ENCODE results near the gene FSD1L. TPM values are rescaled to one million over a fixed set of nuclear protein-coding genes. Genes with fewer than 3 reads are reported as not detected.

The FSD1L gene
- total and polyA plus RNA-seq, 4 donors = 1.3 to 6.9 (median 3.2) TPM

DNA sequence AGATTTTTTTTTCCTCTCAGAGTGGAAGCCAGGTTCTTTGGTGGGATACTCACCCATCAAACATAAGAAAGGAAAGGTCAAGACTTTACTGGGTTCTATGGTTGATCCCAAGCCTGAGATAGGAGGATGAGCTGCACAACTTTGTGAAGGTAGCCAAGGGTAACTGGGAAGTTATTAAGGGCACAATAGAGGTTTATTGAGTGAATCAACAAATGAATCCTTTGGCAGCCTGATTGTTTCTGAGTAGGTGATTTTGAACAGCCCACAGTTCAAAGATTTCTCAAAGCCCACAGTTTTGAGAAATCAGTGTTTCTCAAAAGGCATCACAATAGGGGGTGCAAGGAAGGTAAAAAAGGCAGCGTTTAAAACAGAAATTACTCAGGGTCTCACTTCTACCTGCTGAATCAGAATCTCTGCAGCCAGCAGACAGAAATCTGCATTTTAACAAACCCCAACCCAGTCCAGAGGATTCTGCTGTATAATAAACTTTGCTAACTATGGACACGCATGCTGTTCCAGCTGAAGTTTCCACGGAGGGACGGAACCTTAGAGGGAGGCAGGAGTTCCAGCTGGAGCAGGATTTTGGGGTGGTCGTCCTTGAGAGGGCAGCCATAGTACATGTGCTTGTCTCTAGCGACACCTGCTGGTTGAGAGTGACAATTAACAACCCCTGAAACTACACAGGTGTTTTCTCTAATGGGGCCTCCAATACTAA lies 32.7 kb upstream of the FSD1L start:
- WGBS, 2 donors = 2 to 3% methylated on average over 6 of the region's 6 CpGs
- peaks cover 0 to 2% of the 10 kb centered on the region in 2 donors for H3K4me1 ChIP-seq (ENCODE audit: control insufficient read depth in 1 of 2, insufficient read depth in 2 of 2, low read length in 2 of 2)
- no peaks in the 10 kb centered on the region for H3K9me3 ChIP-seq (ENCODE audit: control insufficient read depth, low read length)
- DNase-seq (no peak), ATAC-seq (ENCODE audit: low FRiP score) (peak; percentile 85)
- no peaks in the 10 kb centered on the region for H3K27me3 ChIP-seq (ENCODE audit: control insufficient read depth in 1 of 2, insufficient read depth in 2 of 2, low read length in 1 of 2)
- no peak overlapping the region for H3K4me3 ChIP-seq (ENCODE audit: low read length in 2 of 2)
- intact Hi-C loops (cut with DNase I) = loop anchor here (2.0 to 10.0 kb wide), 6 partner anchors 250 to 630 kb away; partner anchors contain the start of gene ABCA1 (in 1 of the 2)
- H3K27ac ChIP-seq (ENCODE audit: low read depth in 1 of 2, low read length in 2 of 2) = no peak overlapping the region
- H3K36me3 ChIP-seq (ENCODE audit: control insufficient read depth in 1 of 2, insufficient read depth in 2 of 2, low read length in 1 of 2) = no peaks in the 10 kb centered on the region

- H3K4me3 ChIP-seq (ENCODE audit: low read length in 2 of 2) = no peak overlapping the region
- WGBS, 2 donors = 74 to 79% methylated on average over 8 of the region's 8 CpGs
- ATAC-seq (ENCODE audit: low FRiP score) = no peak
Observed at GRCh38 chr9:105415662-105415980, 32.2 kb upstream of the FSD1L start.

DNA sequence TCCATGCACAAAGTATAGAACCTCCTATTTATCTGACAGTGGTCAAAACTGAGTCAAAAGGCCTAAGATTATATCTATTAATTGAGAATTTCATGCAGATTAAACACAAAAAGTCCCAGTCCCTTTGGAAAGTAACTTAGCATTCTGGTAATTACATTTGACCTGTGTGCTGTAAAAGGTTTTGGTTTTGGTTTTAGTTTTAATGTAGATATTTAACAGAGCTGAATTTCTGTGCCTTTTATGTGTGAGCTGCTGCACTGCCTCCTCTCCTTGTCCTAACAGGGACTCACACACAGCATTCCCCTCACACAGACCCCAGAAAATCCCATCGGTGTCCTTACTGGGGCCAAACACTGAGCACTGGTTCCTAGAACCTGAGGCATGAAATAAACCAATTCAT lies 31.0 kb upstream of the FSD1L start:
- no peaks in the 10 kb centered on the region for H3K9me3 ChIP-seq (ENCODE audit: control insufficient read depth, low read length)
- ATAC-seq (ENCODE audit: low FRiP score) (no peak), DNase-seq (no peak)
- intact Hi-C loops (cut with DNase I) = loop anchor here (5.0 to 10.0 kb wide), 5 partner anchors 252 to 632 kb away; partner anchors contain the start of gene ABCA1 (in 1 of the 2)
- no peaks in the 10 kb centered on the region for H3K36me3 ChIP-seq (ENCODE audit: control insufficient read depth in 1 of 2, insufficient read depth in 2 of 2, low read length in 1 of 2)
- no peaks in the 10 kb centered on the region for H3K27me3 ChIP-seq (ENCODE audit: control insufficient read depth in 1 of 2, insufficient read depth in 2 of 2, low read length in 1 of 2)
- no peak overlapping the region for H3K27ac ChIP-seq (ENCODE audit: low read depth in 1 of 2, low read length in 2 of 2)
- H3K4me1 ChIP-seq (ENCODE audit: control insufficient read depth in 1 of 2, insufficient read depth in 2 of 2, low read length in 2 of 2) = peaks cover 0 to 2% of the 10 kb centered on the region in 2 donors
- WGBS, 2 donors = 87 to 100% methylated on average over 1 of the region's 1 CpG
- no peak overlapping the region for H3K4me3 ChIP-seq (ENCODE audit: low read length in 2 of 2)

More at GRCh38 chr9:105415662-105415980, 32.2 kb upstream of the FSD1L start:
- Histone ChIP-seq H3K9me3 (ENCODE audit: control insufficient read depth, low read length) (no peaks in the 10 kb centered on the region), H3K27ac (ENCODE audit: low read depth in 1 of 2, low read length in 2 of 2) (no peak overlapping the region), H3K36me3 (ENCODE audit: control insufficient read depth in 1 of 2, insufficient read depth in 2 of 2, low read length in 1 of 2) (no peaks in the 10 kb centered on the region), H3K4me1 (ENCODE audit: control insufficient read depth in 1 of 2, insufficient read depth in 2 of 2, low read length in 2 of 2) (peaks cover 0 to 2% of the 10 kb centered on the region in 2 donors), H3K27me3 (ENCODE audit: control insufficient read depth in 1 of 2, insufficient read depth in 2 of 2, low read length in 1 of 2) (no peaks in the 10 kb centered on the region)
- intact Hi-C loops (cut with DNase I) = loop anchor here (2.0 to 10.0 kb wide), 6 partner anchors 251 to 631 kb away; partner anchors contain the start of gene ABCA1 (in 1 of the 2)
- DNase-seq = no peak

- WGBS, 2 donors = 50 to 59% methylated on average over 3 of the region's 3 CpGs
- H3K4me1 ChIP-seq (ENCODE audit: control insufficient read depth in 1 of 2, insufficient read depth in 2 of 2, low read length in 2 of 2) = no peaks in the 10 kb centered on the region
- intact Hi-C loops (cut with DNase I) = loop anchor here (5.0 to 10.0 kb wide), 5 partner anchors 254 to 634 kb away; partner anchors contain the start of gene ABCA1 (in 1 of the 2)
- no peak overlapping the region for H3K4me3 ChIP-seq (ENCODE audit: low read length in 2 of 2)
- no peaks in the 10 kb centered on the region for H3K9me3 ChIP-seq (ENCODE audit: control insufficient read depth, low read length)
- H3K36me3 ChIP-seq (ENCODE audit: control insufficient read depth in 1 of 2, insufficient read depth in 2 of 2, low read length in 1 of 2) = no peaks in the 10 kb centered on the region
- DNase-seq (no peak), ATAC-seq (ENCODE audit: low FRiP score) (no peak)
- no peak overlapping the region for H3K27ac ChIP-seq (ENCODE audit: low read depth in 1 of 2, low read length in 2 of 2)
- no peaks in the 10 kb centered on the region for H3K27me3 ChIP-seq (ENCODE audit: control insufficient read depth in 1 of 2, insufficient read depth in 2 of 2, low read length in 1 of 2)
Observed at GRCh38 chr9:105418588-105419500, 29.0 kb upstream of the FSD1L start.

DNA sequence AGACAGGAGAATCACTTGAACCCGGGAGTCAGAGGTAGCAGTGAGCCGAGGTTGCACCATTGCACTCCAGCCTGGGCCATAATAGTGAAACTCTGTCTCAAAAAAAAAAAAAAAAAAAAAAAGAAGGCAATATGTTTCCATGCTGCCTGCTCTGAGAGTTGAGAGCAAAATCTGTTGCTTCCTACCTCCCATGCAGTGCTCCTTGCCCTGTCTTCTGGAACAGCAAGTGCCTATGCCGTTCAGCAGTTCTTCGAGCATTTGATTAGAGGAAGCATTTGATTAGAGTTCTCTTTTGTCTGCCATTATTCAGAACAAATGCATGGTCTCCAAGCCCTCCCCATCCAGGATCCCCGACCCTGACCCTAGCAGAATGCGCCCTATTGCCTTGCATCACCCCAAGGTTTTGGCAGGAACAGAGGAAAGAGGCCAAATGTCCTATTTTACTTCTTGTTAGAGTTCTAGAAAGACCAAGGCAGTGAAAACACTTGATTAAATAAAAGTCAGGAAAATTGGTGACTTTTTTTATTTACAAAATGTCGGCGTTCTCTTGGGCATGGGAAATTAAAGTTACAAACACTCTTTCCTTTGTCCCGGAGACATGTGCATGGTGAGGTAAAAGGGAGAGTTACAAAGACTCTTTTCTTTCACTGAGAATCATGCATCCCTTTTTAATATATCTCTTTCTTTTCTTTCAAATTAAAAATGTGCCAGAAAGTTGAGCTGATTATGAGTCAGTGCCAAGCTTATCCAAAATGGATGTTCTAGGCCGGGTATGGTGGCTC lies 27.8 kb upstream of the FSD1L start:
- no peaks in the 10 kb centered on the region for H3K27me3 ChIP-seq (ENCODE audit: control insufficient read depth in 1 of 2, insufficient read depth in 2 of 2, low read length in 1 of 2)
- DNase-seq (no peak), ATAC-seq (ENCODE audit: low FRiP score) (no peak)
- H3K27ac ChIP-seq (ENCODE audit: low read depth in 1 of 2, low read length in 2 of 2) = no peak overlapping the region
- no peaks in the 10 kb centered on the region for H3K9me3 ChIP-seq (ENCODE audit: control insufficient read depth, low read length)
- H3K36me3 ChIP-seq (ENCODE audit: control insufficient read depth in 1 of 2, insufficient read depth in 2 of 2, low read length in 1 of 2) = no peaks in the 10 kb centered on the region
- no peaks in the 10 kb centered on the region for H3K4me1 ChIP-seq (ENCODE audit: control insufficient read depth in 1 of 2, insufficient read depth in 2 of 2, low read length in 2 of 2)
- WGBS, 2 donors = 92 to 94% methylated on average over 10 of the region's 10 CpGs
- H3K4me3 ChIP-seq (ENCODE audit: low read length in 2 of 2) = no peak overlapping the region
- intact Hi-C loops (cut with DNase I) = loop anchor here (5.0 to 10.0 kb wide), 5 partner anchors 255 to 635 kb away; partner anchors contain the start of gene ABCA1 (in 1 of the 2)

- 81 to 91% methylated on average over 2 of the region's 2 CpGs for WGBS, 2 donors
- intact Hi-C loops (cut with DNase I) = no loop called here
- no peaks in the 10 kb centered on the region for H3K36me3 ChIP-seq (ENCODE audit: control insufficient read depth in 1 of 2, insufficient read depth in 2 of 2, low read length in 1 of 2)
- ATAC-seq (ENCODE audit: low FRiP score) (no peak), DNase-seq (no peak)
- no peaks in the 10 kb centered on the region for H3K9me3 ChIP-seq (ENCODE audit: control insufficient read depth, low read length)
- no peak overlapping the region for H3K4me3 ChIP-seq (ENCODE audit: low read length in 2 of 2)
- no peaks in the 10 kb centered on the region for H3K27me3 ChIP-seq (ENCODE audit: control insufficient read depth in 1 of 2, insufficient read depth in 2 of 2, low read length in 1 of 2)
- no peak overlapping the region for H3K27ac ChIP-seq (ENCODE audit: low read depth in 1 of 2, low read length in 2 of 2)
- H3K4me1 ChIP-seq (ENCODE audit: control insufficient read depth in 1 of 2, insufficient read depth in 2 of 2, low read length in 2 of 2) = no peaks in the 10 kb centered on the region
Observed at GRCh38 chr9:105421154-105421553, 26.7 kb upstream of the FSD1L start.

GRCh38 chr9:105421864-105422263 lies 26.0 kb upstream of the FSD1L start:
- ATAC-seq (ENCODE audit: low FRiP score) (no peak), DNase-seq (no peak)
- 94 to 98% methylated on average over 5 of the region's 5 CpGs for WGBS, 2 donors
- H3K9me3 ChIP-seq (ENCODE audit: control insufficient read depth, low read length) = no peaks in the 10 kb centered on the region
- no peak overlapping the region for H3K27ac ChIP-seq (ENCODE audit: low read depth in 1 of 2, low read length in 2 of 2)
- H3K36me3 ChIP-seq (ENCODE audit: control insufficient read depth in 1 of 2, insufficient read depth in 2 of 2, low read length in 1 of 2) = no peaks in the 10 kb centered on the region
- no peaks in the 10 kb centered on the region for H3K4me1 ChIP-seq (ENCODE audit: control insufficient read depth in 1 of 2, insufficient read depth in 2 of 2, low read length in 2 of 2)
- no peak overlapping the region for H3K4me3 ChIP-seq (ENCODE audit: low read length in 2 of 2)
- intact Hi-C loops (cut with DNase I) = no loop called here
- no peaks in the 10 kb centered on the region for H3K27me3 ChIP-seq (ENCODE audit: control insufficient read depth in 1 of 2, insufficient read depth in 2 of 2, low read length in 1 of 2)

- WGBS, 2 donors = 56 to 62% methylated on average over 2 of the region's 2 CpGs
- H3K27me3 ChIP-seq (ENCODE audit: control insufficient read depth in 1 of 2, insufficient read depth in 2 of 2, low read length in 1 of 2) = no peaks in the 10 kb centered on the region
- H3K27ac ChIP-seq (ENCODE audit: low read depth in 1 of 2, low read length in 2 of 2) = no peak overlapping the region
- DNase-seq (no peak), ATAC-seq (ENCODE audit: low FRiP score) (no peak)
- no peak overlapping the region for H3K4me3 ChIP-seq (ENCODE audit: low read length in 2 of 2)
- H3K9me3 ChIP-seq (ENCODE audit: control insufficient read depth, low read length) = no peaks in the 10 kb centered on the region
- intact Hi-C loops (cut with DNase I) = no loop called here
- H3K4me1 ChIP-seq (ENCODE audit: control insufficient read depth in 1 of 2, insufficient read depth in 2 of 2, low read length in 2 of 2) = no peaks in the 10 kb centered on the region
- no peaks in the 10 kb centered on the region for H3K36me3 ChIP-seq (ENCODE audit: control insufficient read depth in 1 of 2, insufficient read depth in 2 of 2, low read length in 1 of 2)
Observed at GRCh38 chr9:105425816-105426433, 21.9 kb upstream of the FSD1L start.
